ENCODE measurements around the gene SLC46A3. TPM values are rescaled to one million over a fixed set of nuclear protein-coding genes. Genes with fewer than 3 reads are reported as not detected.

SLC46A3 gene
- polyA plus RNA-seq, 2 of the 4 experiments (the other 2 are of a cell fraction): 2.1 to 6.8 TPM

- WGBS (ENCODE audit: missing lambda C conversion rate): 72% methylated on average over 3 of the region's 3 CpGs
Observed at GRCh38 chr13:28753946-28754345, 35.2 kb upstream of the SLC46A3 start.

GRCh38 chr13:28753208-28753892 lies 34.6 kb upstream of the SLC46A3 start:
- DNase-seq (ENCODE audit: low read depth in 1 of 2, low spot score in 1 of 2) (peak; percentile 61 to 92), FAIRE-seq (no peak), ATAC-seq (peak; percentile 99)
- Histone ChIP-seq H3K4me1 (peaks cover 21% of the 10 kb centered on the region), H3K9me3 (peaks cover 28% of the 10 kb centered on the region), H3K4me2 (peak overlapping the region; percentile 55), H3K27ac (peak overlapping the region; percentile 94), H3K4me3 (no peak overlapping the region)
- CTCF ChIA-PET: interaction anchor here (1.2 kb wide), 1 partner anchor 10 kb away, joined by 3 read pairs; no protein-coding TSS in a partner anchor
- POLR2A ChIA-PET: no interaction called here
- 14% methylated on average over 5 of the region's 5 CpGs for WGBS (ENCODE audit: missing lambda C conversion rate)
- TF ChIP-seq CBX8 (IDR thresholded peaks at IDR 0.05): no peak
- TF ChIP-seq FOXS1 (CRISPR knock-in tag; IDR thresholded peaks at IDR 0.05): peak; percentile 78
- TF ChIP-seq HES2 (IDR thresholded peaks at IDR 0.05): no peak
- no peak for TF ChIP-seq NR3C1 (IDR thresholded peaks at IDR 0.05)
- TF ChIP-seq EHMT2 (IDR thresholded peaks at IDR 0.05; ENCODE audit: low read depth): no peak
- TF ChIP-seq TP53 (CRISPR knock-in tag; IDR thresholded peaks at IDR 0.05): no peak
- no peak; the same call in 1 of the 2 replicates for TF ChIP-seq GATA3 (IDR thresholded peaks at IDR 0.05; ENCODE audit: borderline replicate concordance)
- TF ChIP-seq USF2 (IDR thresholded peaks at IDR 0.05): no peak
- TF ChIP-seq JUN (IDR thresholded peaks at IDR 0.05): peak in 1 of 2 experiments; percentile 38; a peak in 1 of 5 replicates
- TF ChIP-seq FOSL2 (IDR thresholded peaks at IDR 0.05): no peak
- TF ChIP-seq FOSL2 (CRISPR knock-in tag; IDR thresholded peaks at IDR 0.05): peak; percentile 87
- no peak for TF ChIP-seq FOSB (CRISPR knock-in tag; IDR thresholded peaks at IDR 0.05)
- TF ChIP-seq ZSCAN20 (CRISPR knock-in tag; IDR thresholded peaks at IDR 0.05): peak; percentile 80; the same call in 1 of the 2 replicates
- TF ChIP-seq POLR2A (IDR thresholded peaks at IDR 0.05; ENCODE audit: low read length): no peak
- TF ChIP-seq KDM5A (IDR thresholded peaks at IDR 0.05): no peak
- TF ChIP-seq HOXB5 (CRISPR knock-in tag; IDR thresholded peaks at IDR 0.05): peak; percentile 76; the same call in 1 of the 2 replicates
- no peak for TF ChIP-seq BCL3 (IDR thresholded peaks at IDR 0.05)
- no peak for TF ChIP-seq REST (IDR thresholded peaks at IDR 0.05)
- no peak for TF ChIP-seq SMC3 (IDR thresholded peaks at IDR 0.05)
- TF ChIP-seq HEYL (CRISPR knock-in tag; IDR thresholded peaks at IDR 0.05): peak; percentile 77
- TF ChIP-seq PBX3 (IDR thresholded peaks at IDR 0.05): no peak
- no peak for TF ChIP-seq RARB (CRISPR knock-in tag; IDR thresholded peaks at IDR 0.05)
- TF ChIP-seq ESRRA (IDR thresholded peaks at IDR 0.05; ENCODE audit: borderline replicate concordance, low read length): no peak
- no peak for TF ChIP-seq HMGXB4 (CRISPR knock-in tag; IDR thresholded peaks at IDR 0.05; ENCODE audit: borderline replicate concordance)
- peak; percentile 94 for TF ChIP-seq HOXB13 (CRISPR knock-in tag; IDR thresholded peaks at IDR 0.05; ENCODE audit: low read depth)

More at GRCh38 chr13:28753946-28754345, 35.2 kb upstream of the SLC46A3 start:
- no peak for FAIRE-seq
- no peak overlapping the region for H3K4me3 ChIP-seq
- POLR2A ChIA-PET: no interaction called here
- DNase-seq (ENCODE audit: low read depth in 1 of 2, low spot score in 1 of 2): no peak
- H3K9me3 ChIP-seq: peaks cover 34% of the 10 kb centered on the region
- CTCF ChIA-PET: interaction anchor here (0.7 to 1.2 kb wide), 2 partner anchors 10 kb away, joined by 3 read pairs; no protein-coding TSS in a partner anchor
- H3K27ac ChIP-seq: peak overlapping the region; percentile 94
- H3K4me2 ChIP-seq: peak overlapping the region; percentile 55
- ATAC-seq: peak in 1 of 2 experiments; percentile 21; a peak in 1 of 6 replicates
- peaks cover 21% of the 10 kb centered on the region for H3K4me1 ChIP-seq
- TF ChIP-seq FOXS1 (CRISPR knock-in tag; IDR thresholded peaks at IDR 0.05): no peak
- TF ChIP-seq E2F6 (IDR thresholded peaks at IDR 0.05; ENCODE audit: borderline replicate concordance, low read depth): peak; percentile 9; the same call in 1 of the 2 replicates
- no peak for TF ChIP-seq MYC (IDR thresholded peaks at IDR 0.05; ENCODE audit: borderline replicate concordance, low read length)
